GM19452 (cell line): ENCODE results near the gene GABPB2.

Source experiments
- ATAC-seq: cut with Tn5 transposase; IDR thresholded peaks from one replicate; pipeline ENCODE4 v1.9.1; 2021; ENCODE audit not compliant: unreplicated experiment

Gene GABPB2

GRCh38 chr1:151158326-151158725 is 87.8 kb downstream of the GABPB2 start:
- ATAC-seq = no peak

- no peak for ATAC-seq
Observed at GRCh38 chr1:151158751-151159251, 88.2 kb downstream of the GABPB2 start.

GRCh38 chr1:151159373-151159772 is 88.8 kb downstream of the GABPB2 start:
- ATAC-seq = no peak

GRCh38 chr1:151164732-151165280 is 94.2 kb downstream of the GABPB2 start:
- no peak for ATAC-seq

GRCh38 chr1:151165281-151165737 is 94.7 kb downstream of the GABPB2 start:
- ATAC-seq = peak; percentile 8

GRCh38 chr1:151165738-151166504 is 95.4 kb downstream of the GABPB2 start, which contains the start of the genes LYSMD1 and SCNM1:
Gene LYSMD1 (minus strand): TSS chr1:151165902. CDS start chr1:151165258, 644 bp downstream.
Gene SCNM1 (plus strand): TSS chr1:151166144. CDS start chr1:151166153, 9 bp downstream.
- peak; percentile 88 for ATAC-seq

GRCh38 chr1:151166505-151166956 is 96.0 kb downstream of the GABPB2 start:
- no peak for ATAC-seq

GRCh38 chr1:151167116-151167515 is 96.6 kb downstream of the GABPB2 start:
- no peak for ATAC-seq

GRCh38 chr1:151171190-151171589 is 100.6 kb downstream of the GABPB2 start:
- ATAC-seq = no peak
